IPS-18a (cell line): ENCODE data around the gene DNAH3.

Experiments
- H3K27ac ChIP-seq: one replicate; pipeline ENCODE4 v1.5.1; 2013; ENCODE audit warnings: low read length
- H3K27me3 ChIP-seq: one replicate; pipeline ENCODE4 v1.6.1; 2013; ENCODE audit warnings: mild to moderate bottlenecking, low read length; ENCODE audit not compliant: control insufficient read depth, insufficient read depth
- H3K36me3 ChIP-seq: one replicate; pipeline ENCODE4 v1.6.1; 2013; ENCODE audit warnings: low read depth, low read length; ENCODE audit not compliant: control insufficient read depth
- H3K4me1 ChIP-seq: one replicate; pipeline ENCODE4 v1.6.1; 2013; ENCODE audit warnings: low read depth, low read length; ENCODE audit not compliant: control insufficient read depth
- H3K4me3 ChIP-seq: one replicate; pipeline ENCODE4 v1.5.1; 2013; ENCODE audit warnings: low read length
- H3K9ac ChIP-seq: one replicate; pipeline ENCODE4 v1.6.1; 2013; ENCODE audit warnings: mild to moderate bottlenecking, low read length, moderate library complexity
- H3K9me3 ChIP-seq: one replicate; pipeline ENCODE4 v1.6.1; 2013; ENCODE audit warnings: low read depth, low read length; ENCODE audit not compliant: control insufficient read depth

DNAH3 gene

DNA sequence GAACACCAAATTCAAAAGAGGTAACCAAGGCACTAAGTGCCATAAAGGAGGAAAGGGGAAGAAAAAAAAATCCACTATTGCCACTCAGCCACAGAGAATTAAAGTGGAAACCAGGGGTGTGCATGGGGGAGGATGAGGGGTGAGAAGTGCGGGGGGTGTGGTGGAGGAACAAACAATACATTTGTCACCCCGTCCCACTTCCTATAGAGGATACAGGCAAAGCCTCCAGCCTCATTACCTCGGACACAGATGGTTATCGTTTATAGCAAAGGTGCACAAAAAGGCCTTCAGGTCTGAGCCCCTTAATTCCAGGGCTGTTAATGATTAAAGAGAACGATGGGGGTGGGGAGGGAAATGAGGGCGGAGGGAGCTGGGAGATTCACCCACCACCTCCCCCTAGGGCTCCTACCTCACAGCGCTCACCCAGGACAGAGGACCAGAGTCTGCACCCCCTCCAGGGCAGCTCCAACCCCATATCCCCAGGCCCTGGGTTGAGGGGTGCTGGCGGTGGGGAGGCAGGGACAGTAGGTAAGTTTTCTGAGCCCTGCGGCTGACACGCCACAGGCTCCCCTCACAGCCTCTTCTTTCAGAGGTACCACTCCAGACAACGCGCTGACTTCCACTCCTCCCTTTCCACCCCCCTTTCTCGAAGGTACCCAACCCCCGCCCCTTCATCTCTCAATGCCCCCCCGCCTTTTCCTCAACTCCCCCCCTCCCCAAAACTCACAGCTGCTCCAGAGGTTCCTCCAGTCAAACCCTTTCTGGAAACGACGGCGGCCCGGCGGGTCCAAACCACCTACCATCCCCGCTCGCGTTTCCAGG is 251.0 kb downstream of the DNAH3 start:
- Histone ChIP-seq H3K27me3 (no peaks in the 10 kb centered on the region), H3K4me3 (peak overlapping the region; percentile 91), H3K4me1 (peaks cover 7% of the 10 kb centered on the region), H3K9me3 (no peaks in the 10 kb centered on the region), H3K9ac (peak overlapping the region; percentile 66), H3K36me3 (peaks cover 5% of the 10 kb centered on the region), H3K27ac (no peak overlapping the region)

DNA sequence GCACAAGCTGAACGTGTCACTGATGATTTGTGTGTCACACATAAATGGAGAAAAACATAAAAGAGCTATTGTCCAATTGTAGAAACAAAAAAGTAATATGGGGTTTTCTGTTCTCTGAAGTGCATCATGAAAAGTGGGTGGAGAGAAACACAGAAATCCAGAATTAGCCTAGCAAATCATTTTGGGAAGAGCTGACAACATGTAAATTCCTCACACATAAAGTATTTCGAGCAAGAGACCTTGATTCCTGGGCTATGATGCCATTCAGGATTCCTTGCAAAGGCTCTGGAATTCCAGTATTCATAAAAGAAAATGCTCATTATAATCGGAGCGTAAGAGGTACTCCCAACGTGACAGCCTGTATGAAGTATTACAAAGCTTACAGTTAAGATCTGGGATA is 251.6 kb downstream of the DNAH3 start:
- Histone ChIP-seq H3K36me3 (peaks cover 5% of the 10 kb centered on the region), H3K4me1 (peaks cover 7% of the 10 kb centered on the region), H3K9ac (peak overlapping the region; percentile 66), H3K4me3 (peak overlapping the region; percentile 91), H3K27me3 (no peaks in the 10 kb centered on the region), H3K9me3 (no peaks in the 10 kb centered on the region), H3K27ac (no peak overlapping the region)

DNA sequence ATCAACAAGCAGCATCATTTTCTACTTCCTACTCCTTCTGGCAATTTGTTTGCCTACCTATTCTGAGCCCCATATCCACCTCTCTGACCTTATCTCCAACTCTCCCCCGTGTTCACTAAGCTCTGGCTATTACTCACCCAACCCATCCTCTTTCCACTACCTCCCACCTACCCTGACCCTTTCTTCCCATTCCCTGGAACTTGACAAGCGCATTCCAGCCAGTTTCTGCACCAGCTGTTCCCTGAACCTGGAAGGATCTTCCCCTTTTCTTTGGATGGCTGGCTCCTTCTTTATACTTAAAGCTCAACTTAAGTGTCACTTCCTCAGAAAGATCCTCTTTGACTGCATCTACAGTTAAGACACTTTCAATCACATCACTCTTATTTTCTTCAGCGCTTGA is 252.7 kb downstream of the DNAH3 start:
- H3K27ac ChIP-seq, result no peak overlapping the region

DNA sequence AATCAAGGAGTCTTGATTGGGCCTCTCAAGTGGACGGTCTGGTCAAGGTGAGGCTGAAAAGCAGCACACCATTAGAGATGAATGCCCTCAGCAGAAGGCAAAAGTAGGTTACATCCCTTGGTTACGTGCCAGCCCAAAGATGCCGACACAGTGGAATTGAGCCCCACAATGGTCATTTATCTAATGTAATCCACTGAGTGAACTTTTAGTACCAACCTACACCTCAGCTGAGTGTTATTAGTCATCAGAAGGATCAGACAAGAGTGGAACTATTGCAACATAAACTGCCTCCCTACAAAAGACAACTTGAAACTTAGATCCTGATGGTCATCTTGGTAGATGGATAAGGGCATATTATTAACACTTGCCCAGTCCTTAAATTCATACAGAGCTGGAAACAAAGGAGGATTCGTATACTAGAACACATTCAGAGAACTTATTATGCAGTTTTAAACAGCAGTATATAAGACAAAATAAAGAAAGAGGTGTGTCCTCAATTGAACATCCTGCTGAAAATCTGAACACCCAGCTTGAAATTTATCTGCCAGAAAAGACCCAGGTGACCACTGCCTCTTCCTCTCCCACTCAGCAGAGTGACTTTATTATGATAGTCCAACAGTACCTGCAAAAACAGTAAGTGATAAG is 253.3 kb downstream of the DNAH3 start:
- Histone ChIP-seq H3K36me3 (peaks cover 5% of the 10 kb centered on the region), H3K27ac (no peak overlapping the region)

More for the DNA sequence above, 252.7 kb downstream of the DNAH3 start:
- Histone ChIP-seq H3K9ac (no peak overlapping the region), H3K9me3 (no peaks in the 10 kb centered on the region), H3K27me3 (no peaks in the 10 kb centered on the region), H3K36me3 (peaks cover 5% of the 10 kb centered on the region), H3K4me1 (peaks cover 7% of the 10 kb centered on the region), H3K4me3 (no peak overlapping the region)

DNA sequence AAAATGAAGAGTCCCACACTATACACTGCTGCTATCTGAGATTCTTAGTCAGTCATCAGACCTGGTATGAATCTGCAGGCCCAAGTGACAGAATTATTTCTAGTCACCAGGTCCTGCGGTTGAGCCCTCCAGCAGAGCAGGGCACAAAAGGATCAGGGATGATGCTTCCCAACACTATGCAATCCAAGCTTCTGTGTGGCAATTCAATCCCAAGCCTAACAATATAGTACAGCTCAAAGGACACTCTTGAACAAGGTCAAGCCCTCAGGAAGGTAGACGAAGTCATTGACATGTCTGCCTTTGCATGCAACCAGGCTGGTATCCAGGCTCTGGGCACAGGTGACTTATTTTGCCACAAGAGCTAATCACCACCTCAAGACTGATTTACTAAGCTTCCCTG is 256.3 kb downstream of the DNAH3 start:
- no peak overlapping the region for H3K27ac ChIP-seq
- no peaks in the 10 kb centered on the region for H3K9me3 ChIP-seq
- peaks cover 5% of the 10 kb centered on the region for H3K36me3 ChIP-seq
- peaks cover 11% of the 10 kb centered on the region for H3K4me1 ChIP-seq
- no peaks in the 10 kb centered on the region for H3K27me3 ChIP-seq
- H3K4me3 ChIP-seq, result no peak overlapping the region
- no peak overlapping the region for H3K9ac ChIP-seq

More for the DNA sequence above, 253.3 kb downstream of the DNAH3 start:
- H3K4me1 ChIP-seq, result peaks cover 6% of the 10 kb centered on the region
- H3K9ac ChIP-seq, result no peak overlapping the region
- H3K27me3 ChIP-seq, result no peaks in the 10 kb centered on the region
- no peak overlapping the region for H3K4me3 ChIP-seq
- H3K9me3 ChIP-seq, result no peaks in the 10 kb centered on the region

DNA sequence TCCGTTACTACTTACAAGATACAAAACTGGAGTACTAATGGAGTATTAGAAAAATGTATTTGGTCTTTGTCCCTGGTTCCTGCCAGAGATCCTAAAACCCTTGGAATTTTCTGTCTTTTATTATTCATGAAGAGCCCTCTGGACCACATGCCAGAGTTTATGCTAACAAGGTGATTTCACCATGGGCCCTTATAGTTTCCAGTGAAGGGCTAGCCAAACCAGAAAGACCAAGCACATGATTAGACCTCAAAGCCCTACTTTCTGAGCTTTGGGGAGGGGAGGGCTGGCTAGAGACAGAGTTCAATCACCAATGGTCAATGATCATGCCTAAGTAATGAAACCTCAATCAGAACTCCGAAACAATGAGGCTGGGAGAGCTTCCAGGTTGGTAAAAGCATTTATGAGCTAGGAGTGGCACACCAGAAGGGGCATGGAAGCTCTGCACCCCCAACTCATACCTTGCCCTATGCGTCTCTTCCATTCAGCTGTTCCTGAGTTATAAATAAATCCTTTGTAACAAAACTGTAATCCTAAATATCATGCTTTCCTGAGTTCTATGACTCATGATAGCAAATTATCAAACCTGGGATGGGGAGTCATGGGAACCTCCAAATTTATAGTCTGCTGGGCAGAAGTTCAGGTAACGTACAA is 260.9 kb downstream of the DNAH3 start:
- H3K4me1 ChIP-seq, result peaks cover 13% of the 10 kb centered on the region
- no peaks in the 10 kb centered on the region for H3K9me3 ChIP-seq
- no peak overlapping the region for H3K27ac ChIP-seq
- H3K36me3 ChIP-seq, result no peaks in the 10 kb centered on the region
- no peaks in the 10 kb centered on the region for H3K27me3 ChIP-seq
- H3K4me3 ChIP-seq, result peak overlapping the region; percentile 5
- no peak overlapping the region for H3K9ac ChIP-seq

DNA sequence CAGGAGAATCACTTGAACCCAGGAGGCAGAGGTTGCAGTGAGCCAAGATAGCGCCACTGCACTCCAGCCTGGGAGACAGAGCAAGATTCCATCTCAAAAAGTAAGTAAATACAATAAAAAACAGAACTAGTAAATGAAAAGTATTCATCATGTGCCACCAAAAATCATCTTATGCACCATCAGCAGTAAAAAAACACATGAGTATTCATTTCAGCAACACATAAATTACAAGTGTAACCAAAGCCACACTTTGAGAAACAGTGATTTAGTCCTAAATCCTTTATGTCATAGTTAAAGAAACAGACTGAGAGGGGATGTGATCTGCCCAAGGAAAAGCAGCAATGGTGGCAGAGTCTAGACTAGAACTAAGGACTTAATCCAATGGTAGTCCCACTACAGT is 263.4 kb downstream of the DNAH3 start:
- no peaks in the 10 kb centered on the region for H3K9me3 ChIP-seq
- H3K27ac ChIP-seq, result no peak overlapping the region
- no peak overlapping the region for H3K9ac ChIP-seq

DNA sequence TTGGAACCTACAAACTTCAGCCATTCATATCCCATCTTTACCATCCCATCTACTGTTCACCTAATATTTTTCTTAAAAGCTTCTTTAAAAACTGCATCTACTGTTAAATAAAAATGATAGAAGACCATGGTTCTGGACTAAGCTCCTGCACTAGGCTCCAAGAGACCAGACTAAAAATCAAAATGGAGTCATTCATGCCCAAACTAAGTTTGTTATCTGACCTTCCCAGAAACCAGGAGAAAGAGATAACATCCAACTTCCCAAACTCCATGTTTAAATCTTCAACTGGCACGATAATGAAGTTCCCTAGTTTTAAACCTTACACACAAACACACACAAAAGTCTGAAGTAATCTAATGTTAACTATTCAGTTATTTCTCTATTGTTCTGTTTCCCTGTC is 264.3 kb downstream of the DNAH3 start:
- Histone ChIP-seq H3K4me1 (peaks cover 13% of the 10 kb centered on the region), H3K27me3 (no peaks in the 10 kb centered on the region), H3K36me3 (no peaks in the 10 kb centered on the region), H3K4me3 (no peak overlapping the region), H3K9me3 (no peaks in the 10 kb centered on the region), H3K27ac (no peak overlapping the region), H3K9ac (no peak overlapping the region)

More for the DNA sequence above, 263.4 kb downstream of the DNAH3 start:
- Histone ChIP-seq H3K4me3 (no peak overlapping the region), H3K36me3 (no peaks in the 10 kb centered on the region), H3K27me3 (no peaks in the 10 kb centered on the region), H3K4me1 (peaks cover 13% of the 10 kb centered on the region)

DNA sequence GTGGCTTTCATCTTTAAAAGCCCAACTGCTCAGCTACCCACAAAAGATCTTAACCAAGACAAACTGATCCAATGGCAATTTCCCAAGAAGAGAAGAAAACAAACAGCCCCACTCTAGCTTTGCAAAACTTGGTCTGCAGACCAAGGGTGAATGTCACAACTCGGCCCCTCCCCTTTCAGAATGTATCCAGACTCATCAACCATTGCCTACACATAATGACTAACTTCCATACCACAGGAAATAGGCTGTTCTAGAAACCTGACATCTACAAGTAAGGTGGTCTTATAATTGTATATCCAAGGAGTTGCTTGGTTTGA is 266.4 kb downstream of the DNAH3 start:
- H3K36me3 ChIP-seq, result no peaks in the 10 kb centered on the region
- H3K4me1 ChIP-seq, result peaks cover 6% of the 10 kb centered on the region
- H3K27ac ChIP-seq, result no peak overlapping the region
- no peaks in the 10 kb centered on the region for H3K27me3 ChIP-seq
- no peak overlapping the region for H3K9ac ChIP-seq
- H3K9me3 ChIP-seq, result no peaks in the 10 kb centered on the region
- no peak overlapping the region for H3K4me3 ChIP-seq

DNA sequence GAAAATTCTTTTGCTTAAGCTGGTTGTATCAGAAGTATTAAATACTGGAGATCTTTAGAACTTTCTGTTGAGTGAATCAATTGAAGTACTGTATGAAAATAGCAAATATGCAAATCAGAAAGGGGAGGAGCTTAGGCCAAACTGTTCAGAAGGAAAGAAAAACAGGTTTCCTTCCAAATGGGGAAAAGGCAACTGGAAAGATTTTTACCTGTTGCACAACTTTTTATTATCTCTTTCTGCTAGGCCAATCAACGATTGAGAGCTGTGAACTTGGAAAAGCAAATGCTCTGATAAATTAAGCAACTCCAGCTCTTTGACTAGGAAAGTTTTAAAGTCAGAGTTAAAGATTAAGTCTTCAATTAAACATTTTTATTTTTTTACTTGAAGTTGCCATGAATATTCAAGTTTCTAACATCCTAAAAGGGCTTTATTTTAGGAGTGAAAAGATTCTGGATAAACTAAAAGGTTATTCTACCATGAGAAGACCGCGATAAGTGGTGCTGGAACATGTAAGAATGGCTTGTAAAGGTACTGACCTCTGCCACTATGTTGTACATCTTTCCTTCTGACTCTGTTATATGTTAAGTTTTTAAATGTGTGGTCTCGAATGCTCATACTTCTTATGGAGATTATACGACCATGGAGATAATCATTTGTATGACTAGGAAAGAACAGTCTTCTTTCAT is 266.9 kb downstream of the DNAH3 start:
- H3K4me3 ChIP-seq, result no peak overlapping the region
- no peaks in the 10 kb centered on the region for H3K36me3 ChIP-seq
- peaks cover 8% of the 10 kb centered on the region for H3K4me1 ChIP-seq
- no peaks in the 10 kb centered on the region for H3K9me3 ChIP-seq
- H3K9ac ChIP-seq, result no peak overlapping the region
- H3K27me3 ChIP-seq, result no peaks in the 10 kb centered on the region
- no peak overlapping the region for H3K27ac ChIP-seq
